Panc1 (cell line): Measurements from ENCODE around the gene AGPS. TPM values are rescaled to one million over a fixed set of nuclear protein-coding genes. Genes with fewer than 3 reads are reported as not detected.
A peak's percentile ranks its signal among the peaks of the same experiment; 100 is the strongest.

ENCODE experiments used
- ATAC-seq: fragments of 200-7000 bp; cut with Tn5 transposase; 2 replicates; pipeline ENCODE4 v1.9.1; 2020; ENCODE audit warnings: mild to moderate bottlenecking, moderate library complexity
- BruUV-seq: library from RNA; stranded (reverse); fragments of 400-500 nt; replicated peaks from 2 replicates; lab custom pipeline; 2021; lab: Mats Ljungman, UMichigan
- CTCF ChIA-PET: fragments of 300-600 bp; sonication (Branson Sonifier 250); formaldehyde crosslinking; loops from one replicate; lab custom pipeline; 2022; ENCODE audit warnings: antibody characterized with exemption; lab: Charles Lee
- POLR2A ChIA-PET: fragments of 300-600 bp; sonication (Branson Sonifier 250); formaldehyde crosslinking; loops from one replicate; lab custom pipeline; 2022; ENCODE audit warnings: antibody characterized with exemption; lab: Charles Lee
- DNase-seq: peaks from one replicate; pipeline ENCODE4 v3.0.0-alpha.2; 2010; ENCODE audit warnings: low read depth, low spot score
- H3K27ac ChIP-seq: 2 replicates; pipeline ENCODE4 v1.5.1; 2011; ENCODE audit warnings: mild to moderate bottlenecking, low read length, inconsistent platforms
- H3K27me3 ChIP-seq: fragments of 200-500 bp; sonication (Bioruptor generic); 2 replicates; pipeline ENCODE4 v1.6.0; 2014; ENCODE audit warnings: low read length, inconsistent platforms; ENCODE audit not compliant: control insufficient read depth, insufficient read depth
- H3K36me3 ChIP-seq: fragments of 200-500 bp; sonication (Bioruptor generic); 2 replicates; pipeline ENCODE4 v1.5.1; 2014; ENCODE audit warnings: inconsistent platforms, mild to moderate bottlenecking, low read length, moderate library complexity; ENCODE audit not compliant: control insufficient read depth, insufficient read depth
- H3K4me1 ChIP-seq: 2 replicates; pipeline ENCODE4 v1.5.1; 2011; ENCODE audit warnings: inconsistent platforms, mild to moderate bottlenecking, low read length, moderate library complexity; ENCODE audit not compliant: control insufficient read depth, insufficient read depth
- H3K4me3 ChIP-seq, 2 experiments: 2 replicates each; pipeline ENCODE4 v1.5.1; 2011 to 2012; ENCODE audit warnings: low read depth in 2 of 2, low read length in 2 of 2, mild to moderate bottlenecking in 2 of 2, inconsistent platforms in 1 of 2, moderate library complexity in 1 of 2
- H3K9me3 ChIP-seq: fragments of 200-500 bp; sonication (Bioruptor generic); 2 replicates; pipeline ENCODE4 v1.5.1; 2014; ENCODE audit warnings: low read depth, mild to moderate bottlenecking, inconsistent platforms, low read length, moderate library complexity; ENCODE audit not compliant: control insufficient read depth, insufficient read depth
- CTCF ChIP-seq: fragments of 450-650 bp; IDR thresholded peaks from 2 replicates; pipeline ENCODE4 v1.5.1; 2017; ENCODE audit warnings: mild to moderate bottlenecking
- POLR2AphosphoS5 ChIP-seq: IDR thresholded peaks from 2 replicates; pipeline ENCODE4 v1.6.1; 2012; ENCODE audit warnings: mild to moderate bottlenecking, low read depth, low read length, moderate library complexity
- REST ChIP-seq, 2 experiments: IDR thresholded peaks; 2 replicates each; pipeline ENCODE4 v1.6.1; 2011 to 2012; ENCODE audit warnings: low read depth in 2 of 2, control low read depth in 1 of 2, low read length in 1 of 2, mild to moderate bottlenecking in 1 of 2, moderate library complexity in 1 of 2; ENCODE audit not compliant: insufficient read depth in 1 of 2
- SIN3A ChIP-seq: IDR thresholded peaks from 2 replicates; pipeline ENCODE4 v1.6.1; 2012; ENCODE audit warnings: low read depth, mild to moderate bottlenecking, low read length, moderate library complexity, borderline replicate concordance; ENCODE audit not compliant: insufficient read depth
- TCF7L2 ChIP-seq: IDR thresholded peaks from 2 replicates; pipeline ENCODE4 v1.6.1; 2011; ENCODE audit warnings: mild to moderate bottlenecking, low read depth, low read length, inconsistent platforms
- in situ Hi-C: cut with HindIII; loops from 2 replicates; pipeline ENCODE4 v1.10.0; 2016; ENCODE audit warnings: low sequenced_read_pairs, low pct_unique_long_range_greater_than_20kb
- intact Hi-C: fragments of 100-400 bp; cut with micrococcal nuclease; formaldehyde crosslinking; loops from one replicate; pipeline ENCODE4 v1.10.0; 2022; ENCODE audit not compliant: unreplicated experiment
- total RNA-seq: library from RNA; stranded (reverse); gene quantifications from one replicate; pipeline ENCODE4 v1.2.1, GENCODE V29; 2021; ENCODE audit not compliant: unreplicated experiment

Gene AGPS
- total RNA-seq, 1 experiment from 2014 or later, result 68.7 TPM

- H3K27me3 ChIP-seq, result no peaks in the 10 kb centered on the region
- no peak for ATAC-seq
- ChIA-PET POLR2A (no interaction called here), CTCF (no interaction called here)
- peak overlapping the region; percentile 73; the same call in 1 of the 2 replicates for H3K27ac ChIP-seq
- H3K4me3 ChIP-seq, result no peak overlapping the region
- no TSS peak for BruUV-seq
- intact Hi-C loops (loop anchor here (2.0 to 10.0 kb wide), 2 partner anchors 14 to 154 kb away; no protein-coding TSS in a partner anchor), in situ Hi-C loops (no loop called here)
- TF ChIP-seq POLR2AphosphoS5 (no peak), CTCF (no peak), SIN3A (no peak), REST (IDR thresholded peaks at IDR 0.05; ENCODE audit: insufficient read depth in 1 of 2, low read depth in 2 of 2, low read length in 1 of 2) (no peak), TCF7L2 (no peak)
- no peaks in the 10 kb centered on the region; the same call in 1 of the 2 replicates for H3K36me3 ChIP-seq
- no peak for DNase-seq
- H3K9me3 ChIP-seq, result no peaks in the 10 kb centered on the region
- H3K4me1 ChIP-seq, result peaks cover 66% of the 10 kb centered on the region
These were observed 6.2 kb downstream of the AGPS start for GRCh38 chr2:177398791-177399190.

- Histone ChIP-seq H3K27ac (peak overlapping the region; percentile 73), H3K27me3 (no peaks in the 10 kb centered on the region), H3K9me3 (no peaks in the 10 kb centered on the region), H3K4me3 (no peak overlapping the region), H3K4me1 (peaks cover 64% of the 10 kb centered on the region), H3K36me3 (no peaks in the 10 kb centered on the region; the same call in 1 of the 2 replicates)
- DNase-seq, result no peak
- no TSS peak for BruUV-seq
- in situ Hi-C loops, result no loop called here
- intact Hi-C loops, result loop anchor here (2.0 to 10.0 kb wide), 2 partner anchors 13 to 155 kb away; no protein-coding TSS in a partner anchor
- no peak for TF ChIP-seq CTCF
- TF ChIP-seq TCF7L2, result no peak
- no peak for TF ChIP-seq SIN3A
- TF ChIP-seq POLR2AphosphoS5, result no peak
- TF ChIP-seq REST (IDR thresholded peaks at IDR 0.05; ENCODE audit: insufficient read depth in 1 of 2, low read depth in 2 of 2, low read length in 1 of 2), result no peak
- CTCF ChIA-PET, result no interaction called here
- no peak for ATAC-seq
- POLR2A ChIA-PET, result no interaction called here
These were observed 6.8 kb downstream of the AGPS start for GRCh38 chr2:177399376-177399775.
